GM18907 (cell line): ENCODE measurements around the gene SKP1.

ENCODE experiments used
- ATAC-seq: cut with Tn5 transposase; IDR thresholded peaks from one replicate; pipeline ENCODE4 v1.9.1; 2021; ENCODE audit warnings: mild to moderate bottlenecking, moderate library complexity; ENCODE audit not compliant: unreplicated experiment

Gene SKP1

DNA sequence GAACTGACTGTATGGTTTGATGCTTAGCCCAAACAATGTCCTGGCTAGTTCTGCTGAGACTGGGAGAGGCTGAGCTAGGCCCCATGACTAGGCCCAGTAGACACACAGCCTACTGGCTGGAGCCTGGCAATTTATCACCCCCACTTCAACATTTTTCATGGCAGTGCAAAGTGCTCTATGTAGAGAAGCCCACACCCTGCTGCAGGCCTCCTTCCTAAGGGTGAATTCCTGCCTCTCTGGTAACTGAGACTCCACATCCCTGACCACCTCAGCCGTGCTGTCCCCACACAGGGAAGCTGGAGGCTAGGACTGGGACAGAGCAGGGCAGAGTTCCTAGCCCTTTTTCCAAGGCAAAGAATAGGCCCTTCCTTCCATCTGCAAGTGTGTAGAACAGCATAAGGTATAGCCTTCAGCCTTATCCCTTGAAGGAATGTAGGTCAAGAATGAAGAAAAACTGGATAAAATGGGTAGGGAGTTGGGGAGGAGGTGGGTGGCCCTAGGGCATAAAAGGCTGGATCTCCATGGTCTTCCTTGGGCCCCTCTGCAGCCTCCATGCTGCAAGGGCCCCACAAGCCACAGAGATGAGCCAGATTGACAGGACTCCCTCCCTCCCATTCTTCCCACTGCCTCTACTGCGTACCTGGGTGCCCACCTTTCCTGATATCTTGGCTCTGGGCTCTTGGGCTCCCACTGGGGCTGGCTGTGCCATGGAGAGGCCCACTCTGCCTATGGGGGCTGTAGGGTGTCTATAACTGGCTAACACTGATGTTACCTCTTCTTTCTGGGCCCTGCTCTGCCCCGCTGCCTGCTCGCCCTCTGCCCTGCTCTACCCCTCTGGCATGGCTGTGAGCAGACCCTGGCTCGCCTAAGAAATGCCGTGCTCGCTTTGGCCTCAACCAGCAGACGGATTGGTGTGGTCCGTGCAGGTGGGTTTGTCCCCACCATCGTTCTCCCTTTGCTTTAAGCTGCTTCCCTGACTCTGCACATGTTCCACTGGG lies 32.5 kb downstream of the SKP1 start:
- ATAC-seq = no peak

DNA sequence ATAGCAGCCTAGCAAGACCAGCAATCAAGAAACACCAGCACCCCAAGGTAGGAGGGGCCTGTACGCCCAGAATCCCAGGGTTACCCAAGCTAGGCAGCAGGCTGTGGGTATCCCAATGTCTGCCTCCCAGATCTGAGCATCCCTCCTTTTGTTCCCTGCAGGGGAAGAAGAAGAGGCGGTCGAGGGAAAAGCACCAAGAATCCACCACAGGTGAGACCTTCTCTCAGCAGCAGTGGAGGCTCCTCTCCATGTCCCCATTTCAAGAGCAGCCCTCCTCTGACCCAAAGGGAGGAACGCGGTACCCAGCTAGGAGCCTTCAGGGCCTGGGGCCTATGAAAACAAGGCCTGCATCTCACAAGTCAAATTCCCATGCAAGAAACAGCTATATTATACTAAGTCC lies 33.3 kb downstream of the SKP1 start:
- no peak for ATAC-seq

DNA sequence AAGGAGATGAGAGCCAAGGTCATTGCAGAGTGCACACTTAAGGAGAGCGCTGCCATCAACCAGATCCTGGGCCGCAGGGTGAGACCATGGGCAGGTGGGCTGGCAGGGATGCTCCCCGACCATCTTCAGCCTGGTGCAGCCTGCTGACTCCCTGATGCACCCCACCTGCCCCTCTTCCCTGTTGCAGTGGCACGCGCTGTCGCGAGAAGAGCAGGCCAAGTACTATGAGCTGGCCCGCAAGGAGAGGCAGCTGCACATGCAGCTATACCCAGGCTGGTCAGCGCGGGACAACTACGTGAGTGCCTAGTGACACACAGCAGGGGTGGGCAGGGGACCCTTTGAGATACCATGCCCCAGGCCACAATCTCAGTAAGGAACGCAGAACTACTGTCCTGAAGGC lies 33.9 kb downstream of the SKP1 start:
- ATAC-seq = no peak

DNA sequence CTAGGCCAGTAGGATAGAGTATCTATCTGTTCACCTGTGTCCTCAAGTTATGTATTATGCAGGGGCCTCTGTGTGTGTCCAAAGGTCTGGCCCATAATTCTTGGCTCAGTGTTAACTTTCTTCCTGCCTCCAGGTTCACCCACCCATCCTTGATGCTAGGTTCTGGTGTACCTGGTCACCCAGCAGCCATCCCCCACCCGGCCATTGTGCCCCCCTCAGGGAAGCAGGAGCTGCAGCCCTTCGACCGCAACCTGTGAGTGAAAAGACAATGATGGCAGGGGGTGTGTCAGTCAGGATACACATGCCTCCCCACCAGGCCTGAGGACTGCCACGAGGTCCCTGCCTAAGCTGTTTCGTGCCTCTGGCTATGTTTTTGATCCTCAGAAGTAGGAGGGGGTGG lies 34.7 kb downstream of the SKP1 start:
- no peak for ATAC-seq

DNA sequence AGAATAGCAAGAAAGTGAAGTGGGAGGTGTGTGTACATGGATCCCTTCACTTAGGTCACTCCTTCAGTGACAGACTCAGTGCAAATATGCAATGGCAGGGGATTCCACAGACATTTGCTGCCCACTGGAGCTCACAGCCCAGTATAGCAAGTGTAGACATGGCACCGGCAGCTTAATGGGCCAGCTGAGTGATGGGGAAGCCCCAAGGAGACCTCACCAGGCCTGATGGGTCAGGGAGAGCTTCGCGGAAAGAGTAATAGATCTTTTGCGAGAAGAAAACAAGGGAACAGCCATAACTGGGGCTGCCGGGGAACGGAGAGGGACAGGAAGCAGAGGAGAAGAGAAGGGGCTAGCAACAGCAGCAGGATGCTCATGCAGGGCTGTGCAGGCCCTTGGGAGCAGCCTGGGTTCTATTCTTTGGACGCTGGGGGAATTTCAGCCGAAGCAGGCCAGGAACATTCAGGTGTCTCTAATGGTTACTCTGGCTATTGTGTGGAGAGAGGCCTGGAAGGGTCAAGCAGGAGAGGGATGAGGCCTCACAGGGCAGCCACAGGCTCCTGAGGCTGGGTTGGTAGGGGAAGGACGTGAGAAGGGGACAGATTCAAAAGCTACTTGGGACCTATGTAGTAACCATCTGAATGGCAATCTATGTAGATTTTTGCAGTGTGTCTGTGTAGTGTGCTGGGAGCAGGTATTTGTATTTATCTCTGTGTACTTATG lies 35.3 kb downstream of the SKP1 start:
- ATAC-seq = no peak

DNA sequence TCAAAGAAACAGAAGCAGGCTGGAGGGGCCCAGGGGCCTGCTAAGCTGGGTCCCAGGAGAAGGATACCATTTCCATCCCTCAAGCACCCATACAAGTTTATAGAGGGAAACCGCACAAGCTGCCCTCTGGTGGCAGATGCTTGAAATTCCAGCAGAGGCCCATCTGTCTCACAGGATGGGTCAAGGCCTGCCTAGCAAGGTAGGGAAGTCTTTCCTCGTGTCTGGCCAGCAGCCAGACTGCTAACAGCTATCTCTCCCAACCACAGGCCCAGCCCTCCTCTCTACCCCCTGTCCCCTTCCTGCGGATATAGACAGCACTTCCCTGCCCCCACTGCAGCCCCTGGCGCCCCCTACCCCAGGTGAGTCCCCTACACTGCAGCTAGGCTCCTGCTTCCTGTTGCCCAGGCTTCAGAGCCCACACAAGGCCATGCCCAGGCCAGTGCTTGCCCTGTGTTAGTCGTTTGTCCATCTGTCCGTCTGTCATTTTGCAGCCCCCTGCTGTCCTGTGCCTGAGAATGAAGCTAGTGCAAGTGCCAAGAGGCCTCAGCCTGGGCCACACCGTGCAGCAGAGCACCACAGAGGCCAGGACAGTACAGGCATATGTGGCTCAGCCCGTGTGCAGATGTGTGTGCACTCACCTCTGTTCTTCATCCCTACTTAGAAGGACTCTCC lies 36.1 kb downstream of the SKP1 start:
- no peak for ATAC-seq

DNA sequence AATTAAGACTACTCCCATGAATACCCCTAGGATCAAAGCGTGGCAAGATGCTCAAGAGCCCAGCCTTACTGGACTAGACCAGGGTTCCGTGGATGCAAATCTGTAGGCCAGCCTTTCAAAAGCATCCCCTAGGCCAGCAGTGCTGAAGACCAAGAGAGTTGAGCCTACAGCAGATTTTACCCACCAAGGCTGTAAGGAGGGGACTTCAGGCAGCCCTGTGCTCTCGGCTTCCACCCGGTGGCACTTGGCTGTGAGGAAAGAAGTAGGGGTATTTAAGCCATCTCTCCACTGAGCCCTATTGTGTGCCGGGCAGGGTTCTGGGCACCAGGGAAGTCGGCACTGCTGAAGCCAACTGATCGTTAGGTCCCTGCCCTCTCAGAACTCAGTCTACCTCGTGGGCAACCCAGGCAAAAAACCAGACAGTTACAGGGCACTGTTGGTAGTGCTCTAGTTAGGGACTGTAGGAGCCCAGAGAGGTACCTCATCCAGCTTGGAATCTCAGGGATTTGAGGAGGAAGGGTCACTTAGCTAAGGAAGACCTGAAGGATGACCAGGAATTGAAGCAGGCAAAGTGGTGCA lies 36.8 kb downstream of the SKP1 start:
- ATAC-seq = no peak

DNA sequence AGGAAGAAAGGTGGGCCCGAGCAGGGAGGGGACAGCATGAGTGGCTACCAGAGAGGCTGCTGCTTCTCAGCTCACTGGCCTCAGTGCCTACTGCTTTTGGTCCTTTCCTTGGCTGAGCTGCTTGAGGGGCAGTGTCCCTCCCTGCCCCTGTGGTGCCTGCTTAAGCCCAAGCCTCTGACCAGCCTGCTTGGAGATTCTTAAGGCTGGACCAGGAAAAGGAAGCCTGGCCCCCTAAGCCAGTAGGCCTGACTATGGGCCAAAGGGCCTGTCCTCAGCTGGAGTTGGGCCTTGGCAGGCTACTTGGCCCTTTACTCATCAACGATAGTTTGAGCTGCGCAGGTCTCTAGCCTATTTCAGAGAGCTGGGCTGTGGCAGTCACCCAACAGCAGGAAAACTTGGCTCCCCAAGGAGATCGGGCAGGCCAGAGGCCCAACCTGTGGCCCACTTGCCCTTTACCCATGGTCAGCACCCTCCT lies 37.3 kb downstream of the SKP1 start:
- no peak for ATAC-seq

DNA sequence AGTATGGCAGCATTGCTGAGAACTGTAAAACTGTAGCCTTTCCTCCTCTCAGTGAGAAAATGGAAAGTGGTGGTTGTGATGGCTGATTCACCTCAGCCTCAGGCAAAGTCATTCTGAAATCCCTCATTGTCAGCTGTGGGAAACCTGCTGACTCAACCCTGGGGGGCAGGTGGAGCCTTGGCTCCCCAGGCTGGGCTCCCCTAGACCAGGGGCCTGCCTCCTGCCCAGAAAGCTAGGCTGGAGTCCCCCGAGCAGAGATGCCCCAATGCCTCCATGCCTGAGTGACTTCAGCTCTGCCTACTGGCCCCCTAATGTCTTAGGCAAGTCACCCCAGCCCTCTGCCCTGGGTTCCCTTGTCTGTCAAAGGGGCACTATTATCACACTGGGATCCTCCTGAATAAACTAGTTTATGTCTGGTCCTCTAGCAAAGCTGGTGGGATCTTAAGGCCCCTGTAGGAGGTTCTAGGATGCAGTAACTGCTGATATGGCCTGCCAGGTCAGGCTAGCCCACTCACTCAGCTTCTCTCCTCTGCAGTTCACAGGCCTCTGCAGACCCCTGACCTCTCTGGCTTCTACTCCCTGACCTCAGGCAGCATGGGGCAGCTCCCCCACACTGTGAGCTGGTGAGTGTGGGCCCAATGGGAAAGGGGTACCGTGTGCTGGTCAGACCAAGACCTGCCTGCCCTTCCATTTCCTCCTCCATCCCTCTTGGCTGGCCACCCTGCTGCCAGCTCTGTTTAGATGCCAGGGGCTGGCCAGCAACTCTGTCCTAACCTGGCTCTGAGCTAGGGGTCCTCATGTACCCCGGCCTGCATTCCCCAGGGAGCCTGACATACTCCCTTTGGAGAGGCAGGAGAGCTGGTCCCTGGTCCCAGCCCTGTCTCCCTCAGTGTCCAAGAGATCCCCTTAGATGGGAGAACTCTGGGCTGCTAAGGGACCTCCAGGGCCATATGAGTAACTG lies 38.1 kb downstream of the SKP1 start:
- ATAC-seq = peak; percentile 70

DNA sequence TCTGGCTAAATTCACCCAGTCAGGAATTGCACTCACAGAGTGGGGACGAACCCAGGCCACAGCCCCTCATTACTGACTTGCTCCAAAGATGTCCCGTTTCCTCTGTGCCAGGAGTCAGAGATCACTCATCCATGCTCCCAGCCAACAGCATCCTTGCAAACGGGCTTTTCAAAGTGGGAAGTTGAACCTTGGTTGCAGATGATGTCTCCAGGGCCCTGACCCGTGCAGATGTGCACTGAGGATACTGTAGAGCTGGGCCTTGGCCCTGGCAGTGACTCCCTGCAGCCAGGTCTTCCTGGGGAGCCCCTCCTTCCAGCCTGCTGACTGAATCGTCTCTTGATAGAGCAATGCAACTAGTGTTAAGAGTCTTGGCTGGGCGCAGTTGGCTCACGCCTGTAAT lies 40.0 kb downstream of the SKP1 start:
- no peak for ATAC-seq

DNA sequence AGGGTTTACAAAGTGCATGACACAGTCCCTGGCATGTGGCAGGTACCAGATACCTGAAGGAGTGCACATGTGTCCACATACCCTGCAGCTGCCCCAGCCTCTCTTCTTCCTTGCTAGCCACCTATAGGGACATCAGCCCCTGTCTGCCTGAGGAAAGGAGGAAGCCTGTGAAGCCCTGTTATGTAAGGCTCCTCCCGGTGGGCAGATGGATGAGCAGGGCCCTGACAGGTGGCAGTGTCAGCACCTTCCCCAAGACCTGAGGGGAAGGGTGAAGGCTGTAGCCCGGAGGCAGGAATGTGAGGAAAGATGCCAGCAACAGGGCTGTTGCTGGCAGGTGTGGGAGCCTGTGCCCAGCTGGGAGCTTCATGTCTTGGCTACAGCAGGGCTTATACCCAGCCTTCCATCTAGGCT lies 40.5 kb downstream of the SKP1 start:
- ATAC-seq = no peak

DNA sequence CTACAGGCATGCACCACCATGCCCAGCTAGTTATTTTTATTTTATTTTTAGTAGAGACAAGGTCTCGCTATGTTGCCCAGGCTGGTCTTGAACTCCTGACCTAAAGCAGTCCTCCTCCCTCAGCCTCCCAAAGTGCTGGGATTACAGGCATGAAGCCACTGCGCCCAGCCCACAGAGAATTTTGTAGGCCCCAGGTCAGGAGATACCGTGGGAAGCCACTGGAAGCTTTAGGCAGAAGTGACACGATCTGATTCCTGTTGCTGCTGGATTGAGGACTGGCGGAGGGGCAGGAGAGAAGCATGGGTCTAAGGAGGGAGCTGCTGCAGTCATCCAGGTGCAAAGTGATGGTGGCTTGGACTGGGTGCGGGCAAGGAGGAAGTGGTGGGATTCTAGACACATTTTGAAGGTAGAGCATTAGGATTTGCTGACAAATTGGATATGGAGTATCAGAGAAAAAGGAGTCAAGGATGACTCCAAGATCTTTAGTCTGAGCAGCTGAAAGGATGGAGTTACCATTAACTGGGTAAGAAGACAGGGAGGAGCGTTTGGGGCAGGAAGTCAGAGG lies 41.6 kb downstream of the SKP1 start:
- ATAC-seq = no peak

DNA sequence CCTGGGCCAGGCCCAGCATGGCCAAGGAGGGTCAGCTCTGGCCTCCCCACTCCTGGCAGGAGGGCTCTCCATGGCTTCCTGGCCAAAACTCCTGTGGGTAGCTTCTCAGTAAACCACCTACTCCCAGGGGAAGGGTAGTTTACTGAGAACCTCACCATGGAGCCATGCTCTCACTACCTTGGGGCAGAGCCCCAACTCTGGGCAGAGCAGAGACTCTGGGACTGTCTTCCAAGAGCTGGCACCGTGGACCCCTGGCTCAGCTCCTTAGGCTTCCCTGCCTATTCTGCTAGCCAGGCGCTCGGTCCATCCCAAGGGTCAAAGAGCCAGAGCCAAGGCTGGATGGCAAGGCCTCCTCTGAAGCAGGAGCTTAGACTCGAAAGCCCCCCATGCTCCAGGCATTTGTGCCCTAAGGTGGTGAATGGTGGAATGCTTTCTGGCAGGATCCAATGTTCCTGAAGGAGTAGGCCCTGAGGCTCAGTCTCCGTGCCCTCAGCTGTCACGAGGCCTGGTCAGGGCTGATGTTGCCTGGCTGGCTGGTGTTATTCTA lies 42.7 kb downstream of the SKP1 start:
- no peak for ATAC-seq

DNA sequence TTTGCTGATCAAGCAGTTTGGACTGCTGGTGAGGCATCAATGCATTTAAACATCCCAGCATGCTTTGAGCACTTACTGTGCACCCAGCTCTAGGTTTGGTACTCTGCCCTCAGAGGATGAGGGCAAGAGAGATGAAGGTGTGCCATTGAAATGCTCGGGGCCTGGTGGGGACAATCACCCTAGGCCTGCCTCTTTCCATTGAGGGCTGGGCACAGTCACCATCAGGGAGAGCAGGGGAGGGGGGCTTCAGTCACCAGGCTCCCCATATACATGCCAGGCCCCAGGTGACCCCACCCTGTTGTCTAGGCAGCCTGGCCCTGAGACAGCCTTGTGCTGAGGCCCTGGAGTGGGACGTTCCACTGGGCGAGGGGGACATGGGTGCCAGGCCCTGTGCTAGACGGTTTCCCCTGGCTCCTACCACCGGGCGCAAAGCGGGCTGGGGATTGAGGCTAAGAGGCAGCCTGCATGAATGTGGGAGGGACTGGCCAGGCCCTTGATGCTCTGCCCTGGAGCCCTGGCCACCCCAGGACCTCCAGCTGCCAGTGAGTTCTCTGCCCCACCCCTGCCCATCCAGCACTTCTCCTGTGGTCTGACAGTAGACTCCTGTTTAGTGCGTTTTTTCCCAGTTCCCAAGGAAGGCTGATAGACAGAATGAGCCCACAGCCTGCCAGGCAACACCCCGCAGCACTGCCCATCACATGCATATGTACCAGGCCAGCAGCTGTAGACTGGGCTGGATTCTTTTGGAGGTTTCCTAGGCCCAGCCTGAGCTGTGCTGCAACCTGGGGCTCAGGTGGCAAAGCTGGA lies 43.4 kb downstream of the SKP1 start:
- ATAC-seq = no peak

DNA sequence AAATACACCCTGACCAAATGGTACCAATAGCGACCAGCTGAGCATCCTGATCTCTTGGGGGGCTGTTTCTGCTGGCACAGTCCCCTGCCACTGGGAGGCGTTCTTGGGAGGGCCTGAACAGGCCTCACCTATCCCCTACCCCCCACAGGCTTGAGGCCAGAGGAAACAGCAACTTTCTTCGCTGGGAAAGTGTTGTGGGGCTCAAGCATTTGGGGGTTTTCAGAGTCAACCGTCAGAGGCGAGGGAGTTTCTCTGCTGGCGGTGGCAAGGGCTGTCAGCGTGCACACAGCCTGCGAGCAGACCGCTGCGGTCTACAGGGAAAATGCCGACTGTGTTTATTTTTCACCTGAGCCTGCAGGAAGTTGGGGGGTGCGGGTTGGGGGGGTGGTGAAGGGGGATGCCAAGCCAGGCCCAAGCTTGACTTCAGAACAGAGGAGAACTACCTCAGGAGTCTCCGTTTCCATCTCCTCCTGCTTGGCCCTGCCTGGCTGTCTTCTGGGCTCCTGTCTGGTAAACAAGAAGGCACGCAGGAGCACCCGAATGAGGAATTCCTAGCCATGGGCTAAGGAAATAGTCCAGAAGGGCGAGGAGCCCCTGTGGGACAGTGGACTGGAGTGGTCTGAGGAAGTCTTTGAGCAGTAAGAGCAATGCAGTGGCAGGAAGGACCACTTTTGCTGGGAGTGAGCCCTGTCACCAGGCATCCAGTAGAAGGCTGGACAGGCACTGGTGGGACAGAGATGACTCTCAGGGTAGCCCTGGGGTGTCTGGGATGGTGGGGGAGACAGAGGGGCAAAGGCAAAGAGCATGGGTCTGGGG lies 44.2 kb downstream of the SKP1 start:
- ATAC-seq = peak; percentile 71

DNA sequence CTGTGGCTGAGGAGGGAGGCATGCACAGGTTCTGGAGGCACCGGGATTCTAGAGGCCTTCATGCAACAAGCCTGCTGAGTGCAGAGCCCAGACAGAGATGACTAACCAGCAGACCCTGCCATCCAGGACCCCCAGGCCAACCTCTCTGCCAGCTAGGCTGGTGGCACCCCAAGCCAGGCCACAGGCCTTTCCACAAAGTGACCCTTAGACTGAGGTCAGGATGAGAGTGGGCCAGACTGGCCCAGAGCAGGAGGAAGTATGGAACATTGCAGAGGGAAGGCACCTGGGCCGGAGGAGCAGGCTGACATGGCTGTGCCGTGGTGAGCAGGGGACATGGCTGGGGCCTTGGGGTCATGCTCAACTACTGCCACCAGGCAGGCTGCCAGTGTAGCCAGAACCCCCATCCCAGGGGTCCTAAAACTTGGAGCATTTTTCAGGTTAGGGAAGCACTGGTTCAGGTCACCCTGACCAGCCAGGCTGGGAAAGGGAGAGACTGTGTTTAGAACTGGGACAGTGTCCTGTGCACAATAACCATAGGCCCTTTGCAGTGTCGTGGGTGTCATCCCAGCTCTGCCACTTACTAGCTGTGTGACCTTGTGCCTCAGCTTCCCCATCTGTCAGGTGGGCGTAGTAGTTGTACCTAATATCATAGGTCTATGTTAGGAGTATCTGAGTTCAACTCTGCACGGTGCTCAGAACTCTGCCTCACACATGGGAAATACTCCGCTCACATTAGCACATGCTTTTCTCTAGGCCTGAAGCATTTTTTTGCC lies 45.0 kb downstream of the SKP1 start:
- no peak for ATAC-seq

DNA sequence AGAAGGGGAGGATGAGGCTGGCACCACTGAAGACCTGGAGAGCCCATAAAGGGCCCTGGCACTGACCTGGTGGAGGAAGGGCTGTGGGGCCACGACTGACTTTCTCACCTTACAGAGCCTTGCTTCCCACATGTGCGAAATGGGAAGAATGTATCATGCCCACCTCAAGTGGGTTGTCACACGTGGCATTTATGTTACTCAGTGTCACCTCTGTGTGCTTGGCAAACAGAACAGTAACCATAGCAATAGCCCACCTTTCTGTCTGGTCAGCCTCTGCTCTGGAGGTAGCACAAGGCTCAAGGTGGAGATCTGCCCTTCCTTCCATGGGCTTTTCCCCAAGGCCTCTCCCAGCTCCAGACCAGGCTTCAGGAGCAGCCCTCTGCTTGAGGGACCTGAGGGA lies 45.6 kb downstream of the SKP1 start:
- ATAC-seq = no peak
